WI38 (cell line): ENCODE measurements around the gene STARD4.

ENCODE experiments used
- H3K4me3 ChIP-seq: 2 replicates; pipeline ENCODE4 v1.5.1; 2011; ENCODE audit warnings: low read depth, mild to moderate bottlenecking, control low read depth, low read length
- CTCF ChIP-seq: IDR thresholded peaks from 2 replicates; pipeline ENCODE4 v1.5.1; 2012; ENCODE audit warnings: low read depth, mild to moderate bottlenecking, control low read depth, low read length

Gene STARD4

GRCh38 chr5:111552896-111553295 is 40.6 kb upstream of the STARD4 start:
- H3K4me3 ChIP-seq: no peak overlapping the region

GRCh38 chr5:111552492-111552891 is 40.2 kb upstream of the STARD4 start:
- TF ChIP-seq CTCF: no peak

More at GRCh38 chr5:111552896-111553295, 40.6 kb upstream of the STARD4 start:
- TF ChIP-seq CTCF: no peak

GRCh38 chr5:111551569-111552275 is 39.4 kb upstream of the STARD4 start:
- H3K4me3 ChIP-seq: no peak overlapping the region
- no peak for TF ChIP-seq CTCF

More at GRCh38 chr5:111552492-111552891, 40.2 kb upstream of the STARD4 start:
- no peak overlapping the region for H3K4me3 ChIP-seq

- no peak for TF ChIP-seq CTCF
- H3K4me3 ChIP-seq: no peak overlapping the region
Measured at GRCh38 chr5:111551161-111551560, 38.8 kb upstream of the STARD4 start.

GRCh38 chr5:111550282-111551020 is 38.1 kb upstream of the STARD4 start:
- TF ChIP-seq CTCF: peak; percentile 27
- H3K4me3 ChIP-seq: no peak overlapping the region

GRCh38 chr5:111548992-111549649 is 36.8 kb upstream of the STARD4 start:
- TF ChIP-seq CTCF: no peak

More at GRCh38 chr5:111548992-111549649, 36.8 kb upstream of the STARD4 start:
- no peak overlapping the region for H3K4me3 ChIP-seq
